ENCODE results near the gene PABPN1L.

PABPN1L gene

DNA sequence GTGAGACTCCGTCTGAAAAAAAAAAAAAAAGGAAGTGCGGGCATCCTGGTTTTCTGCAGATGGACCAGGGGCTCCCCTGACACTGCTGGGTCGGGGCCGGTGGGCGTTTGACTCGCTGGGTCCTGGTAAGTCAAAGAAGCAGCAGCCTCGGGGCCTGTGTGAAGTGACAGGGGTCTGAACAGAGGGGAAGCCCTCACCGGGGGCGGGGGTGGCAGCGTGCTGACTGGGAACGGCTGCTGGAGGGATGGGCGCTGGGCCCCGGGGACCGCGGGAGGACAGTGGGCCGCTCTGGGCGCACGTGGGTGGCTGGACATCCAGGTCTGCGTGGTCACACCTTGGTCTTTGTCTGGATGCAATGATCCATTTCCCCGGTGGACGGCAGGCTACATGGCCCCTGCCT lies 17.9 kb downstream of the PABPN1L start:
- DNase-seq (ENCODE audit: low spot score) = no peak

DNA sequence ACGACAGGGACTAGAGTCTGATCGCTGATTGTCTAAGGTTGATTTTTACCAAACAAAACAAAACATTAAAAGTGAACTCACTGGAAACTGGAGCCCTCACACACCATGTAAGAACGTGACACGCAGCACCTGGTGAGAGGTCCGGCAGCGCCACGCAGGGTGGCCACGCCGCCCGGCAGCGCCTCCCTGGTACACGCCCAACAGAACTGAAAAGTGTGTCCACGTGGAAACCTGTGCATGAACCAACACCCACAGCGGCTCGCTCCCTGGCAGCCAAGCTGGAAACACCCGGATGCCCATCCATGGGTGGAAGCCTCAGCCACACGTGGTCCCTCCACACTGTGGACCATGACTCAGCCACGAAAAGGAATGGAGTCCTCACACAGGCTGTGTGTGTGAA lies 18.8 kb downstream of the PABPN1L start:
- no peak for DNase-seq (ENCODE audit: low spot score)

GRCh38 chr16:88846088-88846487 lies 20.4 kb downstream of the PABPN1L start:
- DNase-seq (ENCODE audit: low spot score) = no peak

DNA sequence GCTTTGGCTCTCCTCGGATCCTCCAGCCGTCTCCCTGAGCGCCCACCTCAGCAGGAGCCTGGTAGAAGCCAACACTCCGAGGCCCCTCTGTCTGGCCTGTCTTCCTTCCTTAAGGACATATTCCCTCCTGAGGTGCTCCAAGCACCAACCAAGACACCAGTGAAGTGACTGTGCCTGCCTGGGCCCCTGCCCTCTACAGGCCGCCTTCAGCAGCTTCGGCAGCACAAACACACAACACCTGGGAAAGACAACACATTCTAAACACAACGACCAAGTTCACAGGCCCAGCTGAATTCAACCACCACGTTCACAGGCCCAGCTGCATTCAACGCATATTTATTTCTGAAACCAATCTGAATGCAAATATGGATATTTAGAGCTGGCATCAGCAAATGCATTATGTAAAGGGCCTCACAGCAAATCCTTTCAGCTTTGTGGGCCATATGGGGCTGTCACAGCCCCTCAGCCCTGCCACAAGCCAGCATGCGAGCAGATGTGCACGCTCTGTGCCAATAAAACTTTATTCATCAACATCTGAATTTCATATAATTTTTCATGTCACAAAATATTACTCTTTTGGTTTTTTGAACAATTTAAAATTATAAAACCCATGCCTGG lies 21.9 kb downstream of the PABPN1L start:
- no peak for DNase-seq (ENCODE audit: low spot score)

DNA sequence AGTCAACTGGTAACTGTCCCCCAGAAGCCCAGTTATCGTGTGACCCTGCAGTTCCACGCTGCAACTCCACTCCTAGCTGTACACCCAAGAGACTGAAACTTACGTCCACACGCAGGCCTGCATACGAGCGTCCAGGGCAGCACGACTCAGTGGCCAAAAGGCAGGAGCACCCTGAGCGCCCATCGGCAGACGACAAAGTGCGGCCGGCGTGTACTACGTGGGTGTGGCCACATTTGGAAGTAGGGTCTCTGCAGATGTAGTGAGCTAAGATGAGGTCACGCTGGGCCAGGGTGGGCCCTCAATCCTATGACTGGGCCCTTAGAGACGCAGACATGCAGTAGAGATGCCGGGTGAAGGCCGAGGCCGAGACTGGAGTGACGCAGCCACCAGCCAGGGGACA lies 23.2 kb downstream of the PABPN1L start:
- no peak for DNase-seq (ENCODE audit: low spot score)

DNA sequence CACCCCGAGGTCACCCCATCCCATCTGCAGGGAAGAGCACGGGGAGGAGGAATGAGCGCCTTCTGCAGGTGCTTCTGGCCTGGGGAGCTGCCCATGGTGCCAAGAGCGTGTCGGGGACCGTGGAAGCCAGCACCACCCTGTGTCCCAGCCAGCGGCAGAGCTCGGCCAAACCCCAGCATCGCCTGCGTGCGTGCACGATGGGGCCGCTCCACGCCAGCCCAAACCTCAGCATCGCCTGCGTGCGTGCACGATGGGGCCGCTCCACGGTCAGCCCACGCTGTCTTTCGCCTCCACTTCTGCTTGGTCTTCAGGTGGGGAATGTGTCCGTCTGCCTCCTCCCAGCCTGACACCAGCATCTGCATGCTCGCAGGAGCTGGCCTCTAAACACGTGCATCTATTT lies 23.7 kb downstream of the PABPN1L start:
- DNase-seq (ENCODE audit: low spot score) = no peak

- DNase-seq (ENCODE audit: low spot score) = no peak
Observed at GRCh38 chr16:88842308-88842756, 24.1 kb downstream of the PABPN1L start.

GRCh38 chr16:88841521-88842307 lies 24.7 kb downstream of the PABPN1L start:
- no peak for DNase-seq (ENCODE audit: low spot score)

- no peak for DNase-seq (ENCODE audit: low spot score)
Observed at GRCh38 chr16:88840600-88841215, 25.8 kb downstream of the PABPN1L start.

DNA sequence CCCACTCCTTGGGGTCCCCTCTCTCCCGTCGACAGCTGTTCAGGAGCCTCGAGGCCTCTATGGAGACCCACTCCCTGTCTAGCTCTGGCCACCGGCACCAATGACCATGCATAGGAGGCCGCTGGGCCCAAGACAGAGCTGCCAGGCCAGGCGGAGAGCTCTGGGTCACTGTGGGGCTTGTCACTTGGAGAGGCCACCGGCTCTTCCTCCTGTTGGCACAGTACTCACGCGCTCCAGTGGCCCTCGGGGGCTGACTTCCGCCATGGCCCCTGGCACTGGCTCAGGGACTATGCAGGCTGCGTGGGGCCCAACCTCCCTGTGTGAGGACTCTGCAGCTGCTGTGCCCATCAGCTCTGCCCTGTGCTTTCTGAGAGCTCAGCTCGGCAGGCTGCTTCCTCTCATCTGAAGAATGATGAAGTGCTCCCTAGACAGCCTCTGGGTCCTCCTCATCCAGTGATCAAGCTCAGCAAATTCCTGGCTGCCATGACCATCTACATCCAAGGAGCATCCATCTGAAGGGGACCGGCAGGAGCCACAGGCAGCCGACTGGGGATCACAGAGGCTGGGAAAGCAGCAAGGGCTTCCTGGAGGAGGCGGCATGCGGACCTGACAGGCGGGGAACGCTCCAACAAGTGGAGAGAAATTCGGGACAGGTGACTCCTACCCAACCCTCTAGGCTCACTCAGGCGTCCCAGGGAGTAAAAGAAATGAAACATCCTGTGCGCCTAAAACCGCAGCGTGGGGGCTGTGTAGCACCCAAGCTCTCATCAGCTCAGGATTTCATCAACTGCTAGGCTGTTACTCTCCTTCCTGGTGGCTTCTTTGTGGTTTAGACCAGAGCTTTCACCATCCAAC lies 26.5 kb downstream of the PABPN1L start:
- no peak for DNase-seq (ENCODE audit: low spot score)

- DNase-seq (ENCODE audit: low spot score) = no peak
Observed at GRCh38 chr16:88839026-88839529, 27.4 kb downstream of the PABPN1L start.

GRCh38 chr16:88838566-88838965 lies 27.9 kb downstream of the PABPN1L start:
- no peak for DNase-seq (ENCODE audit: low spot score)

- no peak for DNase-seq (ENCODE audit: low spot score)
Observed at GRCh38 chr16:88837806-88838205, 28.7 kb downstream of the PABPN1L start.

GRCh38 chr16:88836791-88837190 lies 29.7 kb downstream of the PABPN1L start:
- DNase-seq (ENCODE audit: low spot score) = no peak

GRCh38 chr16:88835818-88836217 lies 30.6 kb downstream of the PABPN1L start:
- no peak for DNase-seq (ENCODE audit: low spot score)

DNA sequence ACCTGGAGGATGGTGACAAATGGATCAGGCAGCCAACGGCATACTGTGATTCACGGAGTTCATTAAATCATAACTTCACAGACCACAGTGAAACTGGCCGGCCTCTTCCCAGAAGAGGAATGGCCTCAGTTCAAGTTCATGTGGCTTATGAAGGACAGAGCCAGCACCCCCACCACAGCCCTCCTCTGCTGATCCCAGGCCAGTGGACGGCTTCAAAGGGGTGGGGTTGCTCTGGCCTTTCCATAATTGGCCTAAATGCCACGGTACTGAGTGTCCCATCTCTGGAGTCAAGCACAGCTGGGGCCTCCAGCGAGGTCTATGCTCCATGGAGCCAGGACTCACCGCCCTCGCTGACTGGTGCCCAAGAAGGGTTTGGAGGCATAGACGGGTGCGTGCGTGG lies 31.1 kb downstream of the PABPN1L start:
- no peak for DNase-seq (ENCODE audit: low spot score)

- DNase-seq (ENCODE audit: low spot score) = no peak
Observed at GRCh38 chr16:88834670-88835069, 31.8 kb downstream of the PABPN1L start.

DNA sequence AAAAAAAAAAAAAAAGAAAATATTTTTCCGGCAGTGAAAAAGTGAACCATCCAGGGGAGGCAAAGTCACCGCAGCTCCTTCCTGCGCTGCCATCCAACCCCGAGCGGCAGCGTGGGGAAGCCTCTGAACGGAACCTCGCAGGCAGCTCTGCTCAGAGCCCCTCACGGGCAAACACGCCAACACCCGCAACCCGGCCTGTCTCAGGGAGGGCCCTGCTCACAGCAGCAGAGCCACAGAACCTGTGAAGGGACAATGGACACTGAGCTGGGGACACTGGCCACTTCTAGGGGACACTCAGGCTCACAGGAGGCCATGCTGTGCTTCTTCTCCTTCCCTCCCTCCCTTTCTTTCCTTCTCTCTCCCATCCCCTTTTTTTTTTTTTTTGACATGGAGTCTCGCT lies 33.4 kb downstream of the PABPN1L start:
- no peak for DNase-seq (ENCODE audit: low spot score)

DNA sequence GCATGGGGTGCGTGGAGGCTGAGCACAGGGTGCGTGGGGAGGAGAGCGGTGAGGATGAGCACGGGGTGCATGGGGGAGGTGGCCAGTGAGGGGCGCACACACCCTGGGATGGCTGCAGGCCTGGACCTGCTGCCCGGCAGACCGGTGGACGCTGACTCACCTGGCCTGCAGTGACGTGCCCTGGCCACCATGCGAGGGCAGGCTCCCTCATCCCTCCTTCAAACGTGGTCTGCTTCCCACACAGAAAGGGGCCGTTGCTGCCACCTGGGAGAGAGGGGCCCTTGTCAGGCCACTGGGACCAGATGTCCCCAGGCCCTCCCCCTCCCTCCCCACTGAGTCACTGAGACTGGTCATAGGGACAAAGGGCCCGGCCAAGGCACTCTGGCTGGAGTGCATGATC lies 34.6 kb downstream of the PABPN1L start:
- DNase-seq (ENCODE audit: low spot score) = no peak

DNA sequence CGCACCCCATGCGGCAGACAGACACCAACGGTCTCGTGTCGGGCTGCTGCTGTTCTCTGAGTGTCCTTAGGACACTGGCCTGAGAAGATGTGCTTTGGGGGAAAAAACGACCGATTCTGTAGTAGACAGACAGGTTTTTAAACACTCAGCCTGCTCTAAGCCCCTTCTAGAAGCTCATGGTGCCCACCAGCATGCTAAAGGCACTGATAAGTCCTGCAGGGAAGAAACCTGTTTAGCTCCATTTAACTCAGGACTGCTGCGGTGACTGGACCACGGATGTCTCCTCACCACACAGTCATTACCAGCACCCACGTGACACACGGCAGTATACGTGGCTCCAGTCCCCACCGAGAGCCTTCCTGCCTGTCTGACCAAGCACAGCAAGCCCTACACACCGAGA lies 35.7 kb downstream of the PABPN1L start:
- no peak for DNase-seq (ENCODE audit: low spot score)

DNA sequence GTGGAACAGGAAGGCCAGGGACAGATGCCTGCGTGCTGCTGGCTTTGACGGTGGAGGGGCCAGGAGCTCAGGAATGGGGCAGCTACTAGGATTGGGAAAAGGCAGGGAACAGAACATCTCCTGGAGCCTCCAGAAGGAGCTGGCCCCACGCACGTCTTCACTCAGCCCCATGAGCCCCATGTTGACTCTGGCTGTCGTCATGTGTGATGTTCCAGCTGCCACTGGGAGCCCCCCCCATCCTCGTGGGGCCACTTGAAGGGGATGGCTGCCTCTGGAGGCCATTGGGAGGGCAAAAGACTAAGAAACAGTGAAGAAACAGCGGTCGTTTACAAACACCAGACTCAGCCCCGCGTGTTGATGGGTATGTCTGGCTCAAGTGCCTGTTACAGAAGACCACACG lies 36.2 kb downstream of the PABPN1L start:
- DNase-seq (ENCODE audit: low spot score) = no peak

GRCh38 chr16:88828711-88829110 lies 37.7 kb downstream of the PABPN1L start:
- no peak for DNase-seq (ENCODE audit: low spot score)

Data from AG08395 (cell line).